ENCODE results near the gene TEX10. TPM values are rescaled to one million over a fixed set of nuclear protein-coding genes. Genes with fewer than 3 reads are reported as not detected.

Gene TEX10
- total RNA-seq, 1 donor from 2014 or later, result 17.2 TPM

GRCh38 chr9:100285601-100286000 lies 67.1 kb downstream of the TEX10 start:
- DNase-seq (ENCODE audit: extremely low spot score in 2 of 2), result no peak
- Histone ChIP-seq H3K27me3 (no peaks in the 10 kb centered on the region), H3K36me3 (peaks cover 3 to 70% of the 10 kb centered on the region in 2 donors), H3K9me3 (no peaks in the 10 kb centered on the region), H3K4me3 (no peak overlapping the region), H3K27ac (no peak overlapping the region), H3K4me1 (no peaks in the 10 kb centered on the region)
- intact Hi-C loops (cut with DNase I), result no loop called here
- no peak for TF ChIP-seq POLR2AphosphoS5 (IDR thresholded peaks at IDR 0.05; ENCODE audit: insufficient read depth in 1 of 2, low read depth in 1 of 2)
- TF ChIP-seq CTCF (IDR thresholded peaks at IDR 0.05), result no peak
- no peak for TF ChIP-seq POLR2A (IDR thresholded peaks at IDR 0.05)

GRCh38 chr9:100285080-100285479 lies 67.7 kb downstream of the TEX10 start:
- peaks cover 3 to 65% of the 10 kb centered on the region in 2 donors for H3K36me3 ChIP-seq
- intact Hi-C loops (cut with DNase I), result no loop called here

GRCh38 chr9:100284247-100284646 lies 68.5 kb downstream of the TEX10 start:
- no peaks in the 10 kb centered on the region for H3K27me3 ChIP-seq
- intact Hi-C loops (cut with DNase I), result no loop called here
- H3K36me3 ChIP-seq, result peaks cover 3 to 60% of the 10 kb centered on the region in 2 donors
- H3K4me1 ChIP-seq, result no peaks in the 10 kb centered on the region
- H3K9me3 ChIP-seq, result no peaks in the 10 kb centered on the region
- no peak overlapping the region for H3K27ac ChIP-seq
- no peak for DNase-seq (ENCODE audit: extremely low spot score in 2 of 2)
- TF ChIP-seq CTCF (IDR thresholded peaks at IDR 0.05) (no peak), POLR2AphosphoS5 (IDR thresholded peaks at IDR 0.05; ENCODE audit: insufficient read depth in 1 of 2, low read depth in 1 of 2) (no peak), POLR2A (IDR thresholded peaks at IDR 0.05) (no peak)
- no peak overlapping the region for H3K4me3 ChIP-seq

More at GRCh38 chr9:100285080-100285479, 67.7 kb downstream of the TEX10 start:
- H3K27ac ChIP-seq, result no peak overlapping the region
- DNase-seq (ENCODE audit: extremely low spot score in 2 of 2), result no peak
- TF ChIP-seq POLR2A (IDR thresholded peaks at IDR 0.05) (no peak), POLR2AphosphoS5 (IDR thresholded peaks at IDR 0.05; ENCODE audit: insufficient read depth in 1 of 2, low read depth in 1 of 2) (no peak), CTCF (IDR thresholded peaks at IDR 0.05) (no peak)
- no peaks in the 10 kb centered on the region for H3K9me3 ChIP-seq
- no peaks in the 10 kb centered on the region for H3K27me3 ChIP-seq
- no peaks in the 10 kb centered on the region for H3K4me1 ChIP-seq
- no peak overlapping the region for H3K4me3 ChIP-seq

GRCh38 chr9:100282388-100282719 lies 70.4 kb downstream of the TEX10 start:
- intact Hi-C loops (cut with DNase I), result no loop called here
- H3K4me3 ChIP-seq, result no peak overlapping the region
- no peaks in the 10 kb centered on the region for H3K27me3 ChIP-seq
- H3K27ac ChIP-seq, result no peak overlapping the region
- TF ChIP-seq POLR2A (IDR thresholded peaks at IDR 0.05) (no peak), CTCF (IDR thresholded peaks at IDR 0.05) (no peak), POLR2AphosphoS5 (IDR thresholded peaks at IDR 0.05; ENCODE audit: insufficient read depth in 1 of 2, low read depth in 1 of 2) (no peak)
- DNase-seq (ENCODE audit: extremely low spot score in 2 of 2), result no peak
- no peaks in the 10 kb centered on the region for H3K9me3 ChIP-seq
- peaks cover 3 to 44% of the 10 kb centered on the region in 2 donors for H3K36me3 ChIP-seq
- no peaks in the 10 kb centered on the region for H3K4me1 ChIP-seq

GRCh38 chr9:100281676-100282387 lies 70.9 kb downstream of the TEX10 start:
- no peak for DNase-seq (ENCODE audit: extremely low spot score in 2 of 2)
- Histone ChIP-seq H3K9me3 (no peaks in the 10 kb centered on the region), H3K4me1 (no peaks in the 10 kb centered on the region), H3K4me3 (no peak overlapping the region), H3K27ac (no peak overlapping the region), H3K27me3 (no peaks in the 10 kb centered on the region), H3K36me3 (peaks cover 3 to 38% of the 10 kb centered on the region in 2 donors)
- TF ChIP-seq POLR2A (IDR thresholded peaks at IDR 0.05), result no peak
- no peak for TF ChIP-seq CTCF (IDR thresholded peaks at IDR 0.05)
- no peak for TF ChIP-seq POLR2AphosphoS5 (IDR thresholded peaks at IDR 0.05; ENCODE audit: insufficient read depth in 1 of 2, low read depth in 1 of 2)
- intact Hi-C loops (cut with DNase I), result no loop called here
